Measurements from ENCODE around the gene GRAMD1A.
"Not testable (repeated sequence)": the region's sequence is repeated elsewhere in the genome, so short reads cannot be mapped to it uniquely, and the experiment has no call there.

GRCh38 chr19:35014774-35015173, 14.7 kb downstream of the GRAMD1A start:
- TF ChIP-seq POLR2AphosphoS5 (IDR thresholded peaks at IDR 0.05; ENCODE audit: insufficient read depth in 1 of 2, low read depth in 1 of 2); CTCF (IDR thresholded peaks at IDR 0.05): not testable (repeated sequence)

All from vagina (tissue), 2 donors.